ENCODE results near the gene RAB20. TPM values are rescaled to one million over a fixed set of nuclear protein-coding genes. Genes with fewer than 3 reads are reported as not detected.

The RAB20 gene
- total RNA-seq, 1 experiment from 2014 or later = 10.6 TPM

- no peak for TF ChIP-seq REST (IDR thresholded peaks at IDR 0.05; ENCODE audit: low read depth)
- no peak for TF ChIP-seq ATF3 (IDR thresholded peaks at IDR 0.05)
- TF ChIP-seq TCF7L2 (IDR thresholded peaks at IDR 0.05; ENCODE audit: borderline replicate concordance, extremely low read depth, insufficient read depth, insufficient read length) = no peak
- TF ChIP-seq FOSL1 (IDR thresholded peaks at IDR 0.05; ENCODE audit: low read depth) = no peak
- TF ChIP-seq POLR2AphosphoS5 (IDR thresholded peaks at IDR 0.05; ENCODE audit: low read depth, low read length) = peak; percentile 82
Measured at GRCh38 chr13:110561344-110562035, at the start of gene RAB20 (continued).

- H3K9me2 ChIP-seq (ENCODE audit: insufficient read depth) = no peaks in the 10 kb centered on the region
- ChIA-PET POLR2A (no interaction called here), CTCF (no interaction called here), RAD21 (ENCODE audit: low non-redundant PET in 1 of 2, low total read pairs in 2 of 2, uncharacterized antibody in 2 of 2, unreplicated experiment in 2 of 2) (no interaction called here)
- H3K79me2 ChIP-seq (ENCODE audit: insufficient read depth, low read length) = peaks cover 8% of the 10 kb centered on the region
- no peak overlapping the region for H2AFZ ChIP-seq (ENCODE audit: low read depth, low read length, poor library complexity, severe bottlenecking)
- ATAC-seq (no peak), DNase-seq (ENCODE audit: low read depth, low spot score) (no peak)
- H3K27me3 ChIP-seq (ENCODE audit: insufficient read depth, low read length) = no peaks in the 10 kb centered on the region
- no peak overlapping the region for H3K27ac ChIP-seq (ENCODE audit: low read depth, low read length)
- H3K9me3 ChIP-seq (ENCODE audit: control insufficient read depth in 1 of 2, insufficient read depth in 1 of 2, low read depth in 1 of 2, low read length in 2 of 2) = no peaks in the 10 kb centered on the region
- H3K9ac ChIP-seq (ENCODE audit: low read length) = no peak overlapping the region
- no peaks in the 10 kb centered on the region for H4K20me1 ChIP-seq (ENCODE audit: insufficient read depth)
- H3K4me2 ChIP-seq (ENCODE audit: low read length) = no peak overlapping the region
- intact Hi-C loops (cut with micrococcal nuclease) = no loop called here
- no peak overlapping the region for H3K4me3 ChIP-seq (replicated peaks in 1 of 2; ENCODE audit: low read depth in 1 of 2, low read length in 2 of 2)
- no TSS peak for BruUV-seq (replicated peaks)
- H3K4me1 ChIP-seq (ENCODE audit: control insufficient read depth in 1 of 2, insufficient read depth in 2 of 2, low read length in 2 of 2) = peaks cover 8 to 9% of the 10 kb centered on the region in 2 experiments
- no peaks in the 10 kb centered on the region for H3K36me3 ChIP-seq (ENCODE audit: control insufficient read depth in 1 of 2, insufficient read depth in 2 of 2, low read length in 2 of 2)
- TF ChIP-seq ATF3 (IDR thresholded peaks at IDR 0.05) (no peak), YY1 (IDR thresholded peaks at IDR 0.05; ENCODE audit: extremely low read depth, insufficient replicate concordance, low read depth, low read length) (no peak), TCF7L2 (IDR thresholded peaks at IDR 0.05; ENCODE audit: borderline replicate concordance, extremely low read depth, insufficient read depth, insufficient read length) (no peak), FOSL1 (IDR thresholded peaks at IDR 0.05; ENCODE audit: low read depth) (no peak), EGR1 (IDR thresholded peaks at IDR 0.05; ENCODE audit: low read depth) (no peak), ZFX (IDR thresholded peaks at IDR 0.05) (no peak), POLR2AphosphoS5 (IDR thresholded peaks at IDR 0.05; ENCODE audit: low read depth, low read length) (no peak), ELF1 (IDR thresholded peaks at IDR 0.05; ENCODE audit: borderline replicate concordance, low read depth) (no peak), ZBTB33 (IDR thresholded peaks at IDR 0.05; ENCODE audit: extremely low read depth, insufficient replicate concordance, low read length) (no peak)
Measured at GRCh38 chr13:110610955-110611595, 49.6 kb upstream of the RAB20 start.

All from HCT116 (cell line).